Measurements from ENCODE around the gene PRR29.

DNA sequence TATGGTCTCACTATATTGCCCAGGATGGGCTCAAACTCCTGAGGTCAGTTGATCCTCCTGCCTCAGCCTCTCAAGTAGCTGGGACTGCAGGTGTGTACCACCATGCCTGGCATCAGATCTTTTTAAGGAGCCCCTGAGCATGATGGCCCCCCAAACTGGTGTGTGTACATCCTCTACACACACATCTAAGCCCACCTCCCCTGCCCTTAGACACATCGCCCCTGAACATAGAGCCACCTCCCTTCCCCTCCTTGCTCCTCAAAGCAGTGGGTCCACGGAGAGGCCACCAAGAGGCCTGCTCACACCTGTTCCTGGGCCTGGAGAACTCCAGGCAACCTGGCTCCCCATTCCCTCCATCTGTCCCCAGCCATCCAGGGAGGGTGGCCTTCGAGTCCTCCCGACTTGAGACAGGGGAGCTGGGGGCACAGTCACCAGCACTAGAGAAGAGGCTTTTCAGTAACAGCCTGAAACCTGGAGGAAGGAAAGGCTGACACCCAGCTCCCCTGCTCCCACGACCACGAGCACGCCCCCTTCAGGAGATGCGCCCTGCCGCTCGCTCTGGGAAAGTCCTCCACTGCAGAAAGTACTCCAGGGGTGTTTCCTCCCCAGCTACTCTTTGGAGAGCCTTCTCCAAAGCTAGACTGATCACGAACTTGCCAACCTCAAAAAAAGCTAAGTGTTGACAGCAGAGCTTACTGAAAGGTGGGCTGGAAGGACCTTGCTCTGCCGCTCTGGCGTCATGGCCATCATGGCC is 12.6 kb upstream of the PRR29 start:
- TF ChIP-seq EZH2 (IDR thresholded peaks at IDR 0.05) (no peak), POLR2AphosphoS5 (IDR thresholded peaks at IDR 0.05; ENCODE audit: borderline replicate concordance, low read depth, low read length) (no peak)

Data from SK-N-MC (cell line).